ENCODE data around the gene CENPM.

The CENPM gene

GRCh38 chr22:41975299-41976069, 28.5 kb upstream of the CENPM start:
- TF ChIP-seq CTCF (IDR thresholded peaks at IDR 0.05) (no peak), ZFX (IDR thresholded peaks at IDR 0.05; ENCODE audit: borderline replicate concordance) (no peak)
- no peak overlapping the region for H3K27ac ChIP-seq

- TF ChIP-seq ZFX (IDR thresholded peaks at IDR 0.05; ENCODE audit: borderline replicate concordance) (no peak), CTCF (IDR thresholded peaks at IDR 0.05) (no peak)
Measured at GRCh38 chr22:41974691-41975290, 27.8 kb upstream of the CENPM start.

GRCh38 chr22:41971431-41971830, 24.5 kb upstream of the CENPM start:
- TF ChIP-seq ZFX (IDR thresholded peaks at IDR 0.05; ENCODE audit: borderline replicate concordance) (no peak), CTCF (IDR thresholded peaks at IDR 0.05) (no peak)
- no peak overlapping the region for H3K27ac ChIP-seq

More at GRCh38 chr22:41974691-41975290, 27.8 kb upstream of the CENPM start:
- H3K27ac ChIP-seq, result no peak overlapping the region

- TF ChIP-seq CTCF (IDR thresholded peaks at IDR 0.05) (no peak), ZFX (IDR thresholded peaks at IDR 0.05; ENCODE audit: borderline replicate concordance) (no peak)
- no peak overlapping the region for H3K27ac ChIP-seq
Measured at GRCh38 chr22:41970601-41971000, 23.6 kb upstream of the CENPM start.

GRCh38 chr22:41969110-41969646, 22.2 kb upstream of the CENPM start, which contains the start of gene SEPTIN3:
SEPTIN3 (plus strand) TSS chr22:41969443; CDS start chr22:41971493, 2,050 bp downstream.
- no peak for TF ChIP-seq ZFX (IDR thresholded peaks at IDR 0.05; ENCODE audit: borderline replicate concordance)
- no peak for TF ChIP-seq CTCF (IDR thresholded peaks at IDR 0.05)
- no peak within 1 kb of the TSS for H3K27ac ChIP-seq

GRCh38 chr22:41968601-41969000, 21.6 kb upstream of the CENPM start:
- TF ChIP-seq ZFX (IDR thresholded peaks at IDR 0.05; ENCODE audit: borderline replicate concordance) (no peak), CTCF (IDR thresholded peaks at IDR 0.05) (no peak)
- no peak overlapping the region for H3K27ac ChIP-seq

Data from 22Rv1 (cell line).